Smooth muscle cell (in vitro differentiated cells): ENCODE measurements around the gene GLCE. TPM values are rescaled to one million over a fixed set of nuclear protein-coding genes. Genes with fewer than 3 reads are reported as not detected.

Source experiments
- DNase-seq: peaks from one replicate; lab custom pipeline; 2025; ENCODE audit not compliant: unreplicated experiment; lab: John Stamatoyannopoulos, UW
- H2AFZ ChIP-seq: fragments of 200-600 bp; sonication (generic); 2 replicates; pipeline ENCODE4 v1.6.0; 2016; ENCODE audit warnings: antibody characterized with exemption, low read depth, mild to moderate bottlenecking
- H3F3A ChIP-seq: fragments of 200-600 bp; sonication (generic); 2 replicates; pipeline ENCODE4 v1.6.0; 2017; ENCODE audit warnings: antibody characterized with exemption, low read depth
- H3K27ac ChIP-seq: fragments of 200-600 bp; sonication (generic); 2 replicates; pipeline ENCODE4 v1.5.1; 2016; ENCODE audit warnings: low read depth, mild to moderate bottlenecking
- H3K27me3 ChIP-seq: fragments of 200-600 bp; sonication (generic); 2 replicates; pipeline ENCODE4 v1.6.1; 2016; ENCODE audit warnings: low read depth, mild to moderate bottlenecking
- H3K36me3 ChIP-seq: fragments of 200-600 bp; sonication (generic); 2 replicates; pipeline ENCODE4 v1.5.1; 2016; ENCODE audit warnings: low read depth
- H3K4me1 ChIP-seq: fragments of 200-600 bp; sonication (generic); 2 replicates; pipeline ENCODE4 v1.5.1; 2016; ENCODE audit warnings: low read depth
- H3K4me2 ChIP-seq: fragments of 200-600 bp; sonication (generic); 2 replicates; pipeline ENCODE4 v1.6.0; 2016; ENCODE audit warnings: mild to moderate bottlenecking
- H3K4me3 ChIP-seq: fragments of 200-600 bp; sonication (generic); 2 replicates; pipeline ENCODE4 v1.5.1; 2016; ENCODE audit warnings: mild to moderate bottlenecking
- H3K79me2 ChIP-seq: fragments of 200-600 bp; sonication (generic); 2 replicates; pipeline ENCODE4 v1.6.0; 2016; ENCODE audit warnings: low read depth, mild to moderate bottlenecking
- H3K9ac ChIP-seq: fragments of 200-600 bp; sonication (generic); 2 replicates; pipeline ENCODE4 v1.6.0; 2016; ENCODE audit warnings: low read depth
- H3K9me3 ChIP-seq: fragments of 200-600 bp; sonication (generic); replicated peaks from 2 replicates; pipeline ENCODE4 v1.5.1; 2016; ENCODE audit warnings: low read depth
- H4K20me1 ChIP-seq: fragments of 200-600 bp; sonication (generic); 2 replicates; pipeline ENCODE4 v1.6.0; 2016; ENCODE audit warnings: low read depth
- CTCF ChIP-seq: fragments of 200-600 bp; sonication (generic); IDR thresholded peaks from 2 replicates; pipeline ENCODE4 v1.5.1; 2017; ENCODE audit warnings: borderline replicate concordance, mild to moderate bottlenecking, antibody characterized with exemption; ENCODE audit not compliant: insufficient read depth, poor library complexity, severe bottlenecking
- WGBS: methylation state at CpG from one replicate; pipeline ENCODE4 v1.1.7; 2016; ENCODE audit warnings: low lambda C conversion rate; 5-methylcytosine and 5-hydroxymethylcytosine counted together
- polyA plus RNA-seq: library from polyadenylated mRNA; unstranded; fragments of >200 nt; fragmentation: Nextera tagmentation; extraction: Ambion mirVana; gene quantifications from 2 replicates; pipeline ENCODE4 v1.2.1, GENCODE V29; 2016
- total RNA-seq: library from RNA; depleted of rRNA; stranded (reverse); fragments of >200 nt; gene quantifications from 2 replicates; pipeline ENCODE4 v1.2.3, GENCODE V29; 2014

GLCE gene
- total and polyA plus RNA-seq, 2 experiments from 2014 or later, result 8.3 to 26.6 TPM

- Histone ChIP-seq H3K9me3 (no peaks in the 10 kb centered on the region), H3K36me3 (no peaks in the 10 kb centered on the region), H3K9ac (no peak overlapping the region), H3K4me3 (no peak overlapping the region), H2AFZ (no peak overlapping the region), H3F3A (no peaks in the 10 kb centered on the region), H4K20me1 (no peaks in the 10 kb centered on the region), H3K4me2 (no peak overlapping the region), H3K79me2 (no peaks in the 10 kb centered on the region), H3K27me3 (no peaks in the 10 kb centered on the region), H3K4me1 (no peaks in the 10 kb centered on the region), H3K27ac (no peak overlapping the region)
- DNase-seq, result no peak
- WGBS, result 93% methylated on average over 4 of the region's 4 CpGs
- no peak for TF ChIP-seq CTCF
Observed at GRCh38 chr15:69223083-69223813, 62.8 kb downstream of the GLCE start.

GRCh38 chr15:69224383-69224782, 63.9 kb downstream of the GLCE start:
- no peak overlapping the region for H3K4me2 ChIP-seq
- DNase-seq, result no peak
- H3K36me3 ChIP-seq, result no peaks in the 10 kb centered on the region
- no peak overlapping the region for H2AFZ ChIP-seq
- no peaks in the 10 kb centered on the region for H3K9me3 ChIP-seq
- H3K4me3 ChIP-seq, result no peak overlapping the region
- TF ChIP-seq CTCF, result no peak
- H4K20me1 ChIP-seq, result no peaks in the 10 kb centered on the region
- H3K79me2 ChIP-seq, result no peaks in the 10 kb centered on the region
- 57% methylated on average over 2 of the region's 2 CpGs for WGBS
- no peak overlapping the region for H3K27ac ChIP-seq
- H3F3A ChIP-seq, result no peaks in the 10 kb centered on the region
- H3K9ac ChIP-seq, result no peak overlapping the region
- no peaks in the 10 kb centered on the region for H3K4me1 ChIP-seq
- no peaks in the 10 kb centered on the region for H3K27me3 ChIP-seq

- H3K4me2 ChIP-seq, result no peak overlapping the region
- no peak for DNase-seq
- H3K27me3 ChIP-seq, result no peaks in the 10 kb centered on the region
- no peaks in the 10 kb centered on the region for H3K4me1 ChIP-seq
- H3K9me3 ChIP-seq, result no peaks in the 10 kb centered on the region
- H3K27ac ChIP-seq, result no peak overlapping the region
- H2AFZ ChIP-seq, result no peak overlapping the region
- no peaks in the 10 kb centered on the region for H4K20me1 ChIP-seq
- no peaks in the 10 kb centered on the region for H3K36me3 ChIP-seq
- 74% methylated on average over 2 of the region's 2 CpGs for WGBS
- TF ChIP-seq CTCF, result no peak
- H3K79me2 ChIP-seq, result no peaks in the 10 kb centered on the region
- H3F3A ChIP-seq, result no peaks in the 10 kb centered on the region
- no peak overlapping the region for H3K4me3 ChIP-seq
- no peak overlapping the region for H3K9ac ChIP-seq
Observed at GRCh38 chr15:69225355-69226022, 65.1 kb downstream of the GLCE start.
